Jurkat, Clone E6-1 (cell line): ENCODE measurements around the gene HOXC13.
A peak's percentile ranks its signal among the peaks of the same experiment; 100 is the strongest.

Experiments
- DNase-seq: peaks from one replicate; pipeline ENCODE4 v3.0.0-alpha.2; 2011; ENCODE audit warnings: low read depth, low spot score
- H3K4me3 ChIP-seq: 2 replicates; pipeline ENCODE4 v1.5.1; 2011; ENCODE audit warnings: mild to moderate bottlenecking, low read length, control low read depth, moderate library complexity

Gene HOXC13

GRCh38 chr12:53966385-53967133 lies 27.9 kb downstream of the HOXC13 start:
- no peak overlapping the region for H3K4me3 ChIP-seq
- DNase-seq = no peak

- DNase-seq = no peak
- no peak overlapping the region for H3K4me3 ChIP-seq
Measured at GRCh38 chr12:53967421-53967925, 28.8 kb downstream of the HOXC13 start.

GRCh38 chr12:53968214-53969127 lies 29.8 kb downstream of the HOXC13 start:
- no peak for DNase-seq
- no peak overlapping the region for H3K4me3 ChIP-seq

- no peak for DNase-seq
- H3K4me3 ChIP-seq = no peak overlapping the region
Measured at GRCh38 chr12:53969588-53970259, 31.1 kb downstream of the HOXC13 start.

- DNase-seq = no peak
Measured at GRCh38 chr12:53970451-53970850, 31.8 kb downstream of the HOXC13 start.

GRCh38 chr12:53971129-53971528 lies 32.5 kb downstream of the HOXC13 start:
- no peak for DNase-seq
- no peak overlapping the region for H3K4me3 ChIP-seq

More at GRCh38 chr12:53970451-53970850, 31.8 kb downstream of the HOXC13 start:
- H3K4me3 ChIP-seq = no peak overlapping the region

- H3K4me3 ChIP-seq = no peak overlapping the region
- DNase-seq = no peak
Measured at GRCh38 chr12:53971686-53972085, 33.1 kb downstream of the HOXC13 start.

GRCh38 chr12:53972152-53972702 lies 33.6 kb downstream of the HOXC13 start:
- no peak for DNase-seq
- H3K4me3 ChIP-seq = no peak overlapping the region

- no peak within 1 kb of the TSS for H3K4me3 ChIP-seq
- no peak for DNase-seq
Measured at GRCh38 chr12:53972722-53973235, 34.1 kb downstream of the HOXC13 start, which contains the start of gene HOXC11. Gene HOXC11, plus strand, starts transcription at chr12:53973126. Its CDS starts 116 bp downstream, at chr12:53973242.

GRCh38 chr12:53973236-53974042 lies 34.8 kb downstream of the HOXC13 start:
- DNase-seq = no peak
- H3K4me3 ChIP-seq = no peak overlapping the region

GRCh38 chr12:53974084-53975063 lies 35.7 kb downstream of the HOXC13 start, which contains the start of gene HOTAIR:
Gene HOTAIR, minus strand, starts transcription at chr12:53974954.
- no peak for DNase-seq
- H3K4me3 ChIP-seq = peak within 1 kb of the TSS; percentile 49

GRCh38 chr12:53975064-53975471 lies 36.4 kb downstream of the HOXC13 start:
- peak overlapping the region; percentile 49 for H3K4me3 ChIP-seq

GRCh38 chr12:53975479-53976152 lies 37.0 kb downstream of the HOXC13 start:
- peak overlapping the region; percentile 49 for H3K4me3 ChIP-seq
- no peak for DNase-seq

More at GRCh38 chr12:53975064-53975471, 36.4 kb downstream of the HOXC13 start:
- DNase-seq = no peak

- no peak for DNase-seq
- no peak overlapping the region for H3K4me3 ChIP-seq
Measured at GRCh38 chr12:53976172-53976822, 37.7 kb downstream of the HOXC13 start.

- H3K4me3 ChIP-seq = no peak overlapping the region
- DNase-seq = no peak
Measured at GRCh38 chr12:53976823-53977595, 38.4 kb downstream of the HOXC13 start.
